HepG2 (cell line): Measurements from ENCODE around the gene DENND4A. TPM values are rescaled to one million over a fixed set of nuclear protein-coding genes. Genes with fewer than 3 reads are reported as not detected.
A peak's percentile ranks its signal among the peaks of the same experiment; 100 is the strongest.

ENCODE experiments used
- ONECUT2 ChIP-seq: sonication (generic); formaldehyde crosslinking; IDR thresholded peaks from 2 replicates; pipeline ENCODE4 v1.4.0; 2020; ENCODE audit warnings: missing genetic modification reagents
- polyA plus RNA-seq, 8 experiments: library from polyadenylated mRNA; depleted of rRNA in 3 of 8; stranded (reverse) in 7 of 8; unstranded in 1 of 8; fragments of >200 nt; fragmentation: Illumina TruSeq in 4 of 8; extraction: Trizol in 4 of 8; gene quantifications; 2 replicates each; pipeline versions ENCODE4 v1.2.1 to v1.2.3, GENCODE V29; 2011 to 2016; ENCODE audit warnings: low read depth in 4 of 8, missing spikeins in 1 of 8, mixed read lengths in 1 of 8; ENCODE audit not compliant: insufficient read depth in 1 of 8
- total RNA-seq, 5 experiments: library from RNA; depleted of rRNA; stranded (reverse); fragments of >200 nt; fragmentation: Illumina TruSeq; extraction: Trizol; gene quantifications; 2 replicates each; pipeline ENCODE4 v1.2.3, GENCODE V29; 2016; ENCODE audit warnings: low read depth in 1 of 5
- TF ChIP-seq, protein P1 (sequence below): sonication (generic); formaldehyde crosslinking; IDR thresholded peaks from 2 replicates; pipeline ENCODE4 v1.5.0; 2020; ENCODE audit warnings: mild to moderate bottlenecking, missing genetic modification reagents, borderline replicate concordance
- TF ChIP-seq, protein P2 (sequence below): sonication (generic); formaldehyde crosslinking; IDR thresholded peaks from 2 replicates; pipeline ENCODE4 v1.4.0; 2020; ENCODE audit warnings: missing genetic modification reagents, borderline replicate concordance
- TF ChIP-seq, protein P3 (sequence below): sonication (generic); formaldehyde crosslinking; IDR thresholded peaks from 2 replicates; pipeline ENCODE4; 2020; ENCODE audit warnings: missing genetic modification reagents, mild to moderate bottlenecking, borderline replicate concordance
- TF ChIP-seq, protein P4 (sequence below): sonication (generic); formaldehyde crosslinking; IDR thresholded peaks from 2 replicates; pipeline ENCODE4 v1.4.0; 2020; ENCODE audit warnings: mild to moderate bottlenecking, missing genetic modification reagents
- TF ChIP-seq, protein P5 (sequence below): sonication (generic); formaldehyde crosslinking; IDR thresholded peaks from 2 replicates; pipeline ENCODE4 v1.5.0; 2020; ENCODE audit warnings: missing genetic modification reagents
- TF ChIP-seq, protein P6 (sequence below): sonication (generic); formaldehyde crosslinking; IDR thresholded peaks from 2 replicates; pipeline ENCODE4 v1.9.0; 2021; ENCODE audit warnings: missing genetic modification reagents, mild to moderate bottlenecking, borderline replicate concordance

The DENND4A gene
- total and polyA plus RNA-seq, 2 of the 13 experiments (the other 11 are each of a cell fraction or from before 2014, with no cell fraction given), result 13.2 to 18.6 TPM

DNA sequence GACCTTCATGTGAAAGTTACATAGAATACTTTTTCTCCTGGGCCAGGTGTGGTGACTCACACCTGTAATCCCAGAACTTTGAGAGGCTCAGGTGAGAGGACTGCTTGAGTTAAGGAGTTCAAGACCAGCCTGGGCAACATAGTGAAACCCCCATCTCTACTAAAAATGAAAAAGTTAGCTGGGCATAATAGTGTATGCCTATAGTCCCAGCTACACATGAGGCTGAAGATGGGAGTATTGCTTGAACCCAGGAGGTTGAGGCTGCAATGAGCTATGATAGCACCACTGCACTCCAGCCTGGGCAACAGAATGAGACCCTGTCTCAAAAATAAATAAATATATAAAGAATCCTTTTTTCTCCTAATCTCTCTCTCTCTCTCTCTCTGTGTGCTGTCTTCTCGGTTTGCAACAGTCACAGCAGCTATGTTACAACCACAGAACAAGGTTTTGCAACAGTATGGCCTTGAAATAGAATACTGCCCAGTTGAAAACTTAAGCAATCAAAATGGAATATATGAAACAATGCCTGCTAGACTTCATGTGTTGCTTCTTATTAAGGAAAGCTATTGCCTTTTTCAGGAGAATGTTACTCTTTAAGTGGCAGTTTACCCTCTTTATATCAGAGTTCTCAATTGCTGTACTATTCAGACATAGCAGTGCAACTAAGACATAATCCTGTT lies 12.3 kb upstream of the DENND4A start (continued):
- TF ChIP-seq, protein P1, sequence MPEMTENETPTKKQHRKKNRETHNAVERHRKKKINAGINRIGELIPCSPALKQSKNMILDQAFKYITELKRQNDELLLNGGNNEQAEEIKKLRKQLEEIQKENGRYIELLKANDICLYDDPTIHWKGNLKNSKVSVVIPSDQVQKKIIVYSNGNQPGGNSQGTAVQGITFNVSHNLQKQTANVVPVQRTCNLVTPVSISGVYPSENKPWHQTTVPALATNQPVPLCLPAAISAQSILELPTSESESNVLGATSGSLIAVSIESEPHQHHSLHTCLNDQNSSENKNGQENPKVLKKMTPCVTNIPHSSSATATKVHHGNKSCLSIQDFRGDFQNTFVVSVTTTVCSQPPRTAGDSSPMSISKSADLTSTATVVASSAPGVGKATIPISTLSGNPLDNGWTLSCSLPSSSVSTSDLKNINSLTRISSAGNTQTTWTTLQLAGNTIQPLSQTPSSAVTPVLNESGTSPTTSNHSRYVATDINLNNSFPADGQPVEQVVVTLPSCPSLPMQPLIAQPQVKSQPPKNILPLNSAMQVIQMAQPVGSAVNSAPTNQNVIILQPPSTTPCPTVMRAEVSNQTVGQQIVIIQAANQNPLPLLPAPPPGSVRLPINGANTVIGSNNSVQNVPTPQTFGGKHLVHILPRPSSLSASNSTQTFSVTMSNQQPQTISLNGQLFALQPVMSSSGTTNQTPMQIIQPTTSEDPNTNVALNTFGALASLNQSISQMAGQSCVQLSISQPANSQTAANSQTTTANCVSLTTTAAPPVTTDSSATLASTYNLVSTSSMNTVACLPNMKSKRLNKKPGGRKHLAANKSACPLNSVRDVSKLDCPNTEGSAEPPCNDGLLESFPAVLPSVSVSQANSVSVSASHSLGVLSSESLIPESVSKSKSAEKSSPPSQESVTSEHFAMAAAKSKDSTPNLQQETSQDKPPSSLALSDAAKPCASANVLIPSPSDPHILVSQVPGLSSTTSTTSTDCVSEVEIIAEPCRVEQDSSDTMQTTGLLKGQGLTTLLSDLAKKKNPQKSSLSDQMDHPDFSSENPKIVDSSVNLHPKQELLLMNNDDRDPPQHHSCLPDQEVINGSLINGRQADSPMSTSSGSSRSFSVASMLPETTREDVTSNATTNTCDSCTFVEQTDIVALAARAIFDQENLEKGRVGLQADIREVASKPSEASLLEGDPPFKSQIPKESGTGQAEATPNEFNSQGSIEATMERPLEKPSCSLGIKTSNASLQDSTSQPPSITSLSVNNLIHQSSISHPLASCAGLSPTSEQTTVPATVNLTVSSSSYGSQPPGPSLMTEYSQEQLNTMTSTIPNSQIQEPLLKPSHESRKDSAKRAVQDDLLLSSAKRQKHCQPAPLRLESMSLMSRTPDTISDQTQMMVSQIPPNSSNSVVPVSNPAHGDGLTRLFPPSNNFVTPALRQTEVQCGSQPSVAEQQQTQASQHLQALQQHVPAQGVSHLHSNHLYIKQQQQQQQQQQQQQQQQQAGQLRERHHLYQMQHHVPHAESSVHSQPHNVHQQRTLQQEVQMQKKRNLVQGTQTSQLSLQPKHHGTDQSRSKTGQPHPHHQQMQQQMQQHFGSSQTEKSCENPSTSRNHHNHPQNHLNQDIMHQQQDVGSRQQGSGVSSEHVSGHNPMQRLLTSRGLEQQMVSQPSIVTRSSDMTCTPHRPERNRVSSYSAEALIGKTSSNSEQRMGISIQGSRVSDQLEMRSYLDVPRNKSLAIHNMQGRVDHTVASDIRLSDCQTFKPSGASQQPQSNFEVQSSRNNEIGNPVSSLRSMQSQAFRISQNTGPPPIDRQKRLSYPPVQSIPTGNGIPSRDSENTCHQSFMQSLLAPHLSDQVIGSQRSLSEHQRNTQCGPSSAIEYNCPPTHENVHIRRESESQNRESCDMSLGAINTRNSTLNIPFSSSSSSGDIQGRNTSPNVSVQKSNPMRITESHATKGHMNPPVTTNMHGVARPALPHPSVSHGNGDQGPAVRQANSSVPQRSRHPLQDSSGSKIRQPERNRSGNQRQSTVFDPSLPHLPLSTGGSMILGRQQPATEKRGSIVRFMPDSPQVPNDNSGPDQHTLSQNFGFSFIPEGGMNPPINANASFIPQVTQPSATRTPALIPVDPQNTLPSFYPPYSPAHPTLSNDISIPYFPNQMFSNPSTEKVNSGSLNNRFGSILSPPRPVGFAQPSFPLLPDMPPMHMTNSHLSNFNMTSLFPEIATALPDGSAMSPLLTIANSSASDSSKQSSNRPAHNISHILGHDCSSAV (CRISPR knock-in tag), result no peak
- TF ChIP-seq, protein P2, sequence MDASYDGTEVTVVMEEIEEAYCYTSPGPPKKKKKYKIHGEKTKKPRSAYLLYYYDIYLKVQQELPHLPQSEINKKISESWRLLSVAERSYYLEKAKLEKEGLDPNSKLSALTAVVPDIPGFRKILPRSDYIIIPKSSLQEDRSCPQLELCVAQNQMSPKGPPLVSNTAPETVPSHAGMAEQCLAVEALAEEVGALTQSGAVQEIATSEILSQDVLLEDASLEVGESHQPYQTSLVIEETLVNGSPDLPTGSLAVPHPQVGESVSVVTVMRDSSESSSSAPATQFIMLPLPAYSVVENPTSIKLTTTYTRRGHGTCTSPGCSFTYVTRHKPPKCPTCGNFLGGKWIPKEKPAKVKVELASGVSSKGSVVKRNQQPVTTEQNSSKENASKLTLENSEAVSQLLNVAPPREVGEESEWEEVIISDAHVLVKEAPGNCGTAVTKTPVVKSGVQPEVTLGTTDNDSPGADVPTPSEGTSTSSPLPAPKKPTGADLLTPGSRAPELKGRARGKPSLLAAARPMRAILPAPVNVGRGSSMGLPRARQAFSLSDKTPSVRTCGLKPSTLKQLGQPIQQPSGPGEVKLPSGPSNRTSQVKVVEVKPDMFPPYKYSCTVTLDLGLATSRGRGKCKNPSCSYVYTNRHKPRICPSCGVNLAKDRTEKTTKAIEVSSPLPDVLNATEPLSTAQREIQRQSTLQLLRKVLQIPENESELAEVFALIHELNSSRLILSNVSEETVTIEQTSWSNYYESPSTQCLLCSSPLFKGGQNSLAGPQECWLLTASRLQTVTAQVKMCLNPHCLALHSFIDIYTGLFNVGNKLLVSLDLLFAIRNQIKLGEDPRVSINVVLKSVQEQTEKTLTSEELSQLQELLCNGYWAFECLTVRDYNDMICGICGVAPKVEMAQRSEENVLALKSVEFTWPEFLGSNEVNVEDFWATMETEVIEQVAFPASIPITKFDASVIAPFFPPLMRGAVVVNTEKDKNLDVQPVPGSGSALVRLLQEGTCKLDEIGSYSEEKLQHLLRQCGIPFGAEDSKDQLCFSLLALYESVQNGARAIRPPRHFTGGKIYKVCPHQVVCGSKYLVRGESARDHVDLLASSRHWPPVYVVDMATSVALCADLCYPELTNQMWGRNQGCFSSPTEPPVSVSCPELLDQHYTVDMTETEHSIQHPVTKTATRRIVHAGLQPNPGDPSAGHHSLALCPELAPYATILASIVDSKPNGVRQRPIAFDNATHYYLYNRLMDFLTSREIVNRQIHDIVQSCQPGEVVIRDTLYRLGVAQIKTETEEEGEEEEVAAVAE, result peak; percentile 46; the same call in 1 of the 2 replicates
- TF ChIP-seq, protein P3, sequence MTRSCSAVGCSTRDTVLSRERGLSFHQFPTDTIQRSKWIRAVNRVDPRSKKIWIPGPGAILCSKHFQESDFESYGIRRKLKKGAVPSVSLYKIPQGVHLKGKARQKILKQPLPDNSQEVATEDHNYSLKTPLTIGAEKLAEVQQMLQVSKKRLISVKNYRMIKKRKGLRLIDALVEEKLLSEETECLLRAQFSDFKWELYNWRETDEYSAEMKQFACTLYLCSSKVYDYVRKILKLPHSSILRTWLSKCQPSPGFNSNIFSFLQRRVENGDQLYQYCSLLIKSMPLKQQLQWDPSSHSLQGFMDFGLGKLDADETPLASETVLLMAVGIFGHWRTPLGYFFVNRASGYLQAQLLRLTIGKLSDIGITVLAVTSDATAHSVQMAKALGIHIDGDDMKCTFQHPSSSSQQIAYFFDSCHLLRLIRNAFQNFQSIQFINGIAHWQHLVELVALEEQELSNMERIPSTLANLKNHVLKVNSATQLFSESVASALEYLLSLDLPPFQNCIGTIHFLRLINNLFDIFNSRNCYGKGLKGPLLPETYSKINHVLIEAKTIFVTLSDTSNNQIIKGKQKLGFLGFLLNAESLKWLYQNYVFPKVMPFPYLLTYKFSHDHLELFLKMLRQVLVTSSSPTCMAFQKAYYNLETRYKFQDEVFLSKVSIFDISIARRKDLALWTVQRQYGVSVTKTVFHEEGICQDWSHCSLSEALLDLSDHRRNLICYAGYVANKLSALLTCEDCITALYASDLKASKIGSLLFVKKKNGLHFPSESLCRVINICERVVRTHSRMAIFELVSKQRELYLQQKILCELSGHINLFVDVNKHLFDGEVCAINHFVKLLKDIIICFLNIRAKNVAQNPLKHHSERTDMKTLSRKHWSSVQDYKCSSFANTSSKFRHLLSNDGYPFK (CRISPR knock-in tag), result no peak
- TF ChIP-seq, protein P4, sequence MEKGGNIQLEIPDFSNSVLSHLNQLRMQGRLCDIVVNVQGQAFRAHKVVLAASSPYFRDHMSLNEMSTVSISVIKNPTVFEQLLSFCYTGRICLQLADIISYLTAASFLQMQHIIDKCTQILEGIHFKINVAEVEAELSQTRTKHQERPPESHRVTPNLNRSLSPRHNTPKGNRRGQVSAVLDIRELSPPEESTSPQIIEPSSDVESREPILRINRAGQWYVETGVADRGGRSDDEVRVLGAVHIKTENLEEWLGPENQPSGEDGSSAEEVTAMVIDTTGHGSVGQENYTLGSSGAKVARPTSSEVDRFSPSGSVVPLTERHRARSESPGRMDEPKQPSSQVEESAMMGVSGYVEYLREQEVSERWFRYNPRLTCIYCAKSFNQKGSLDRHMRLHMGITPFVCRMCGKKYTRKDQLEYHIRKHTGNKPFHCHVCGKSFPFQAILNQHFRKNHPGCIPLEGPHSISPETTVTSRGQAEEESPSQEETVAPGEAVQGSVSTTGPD (CRISPR knock-in tag), result no peak
- TF ChIP-seq, protein P5, sequence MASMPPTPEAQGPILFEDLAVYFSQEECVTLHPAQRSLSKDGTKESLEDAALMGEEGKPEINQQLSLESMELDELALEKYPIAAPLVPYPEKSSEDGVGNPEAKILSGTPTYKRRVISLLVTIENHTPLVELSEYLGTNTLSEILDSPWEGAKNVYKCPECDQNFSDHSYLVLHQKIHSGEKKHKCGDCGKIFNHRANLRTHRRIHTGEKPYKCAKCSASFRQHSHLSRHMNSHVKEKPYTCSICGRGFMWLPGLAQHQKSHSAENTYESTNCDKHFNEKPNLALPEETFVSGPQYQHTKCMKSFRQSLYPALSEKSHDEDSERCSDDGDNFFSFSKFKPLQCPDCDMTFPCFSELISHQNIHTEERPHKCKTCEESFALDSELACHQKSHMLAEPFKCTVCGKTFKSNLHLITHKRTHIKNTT, result no peak
- no peak for TF ChIP-seq ONECUT2 (CRISPR knock-in tag)
- TF ChIP-seq, protein P6, sequence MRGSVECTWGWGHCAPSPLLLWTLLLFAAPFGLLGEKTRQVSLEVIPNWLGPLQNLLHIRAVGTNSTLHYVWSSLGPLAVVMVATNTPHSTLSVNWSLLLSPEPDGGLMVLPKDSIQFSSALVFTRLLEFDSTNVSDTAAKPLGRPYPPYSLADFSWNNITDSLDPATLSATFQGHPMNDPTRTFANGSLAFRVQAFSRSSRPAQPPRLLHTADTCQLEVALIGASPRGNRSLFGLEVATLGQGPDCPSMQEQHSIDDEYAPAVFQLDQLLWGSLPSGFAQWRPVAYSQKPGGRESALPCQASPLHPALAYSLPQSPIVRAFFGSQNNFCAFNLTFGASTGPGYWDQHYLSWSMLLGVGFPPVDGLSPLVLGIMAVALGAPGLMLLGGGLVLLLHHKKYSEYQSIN (CRISPR knock-in tag), result no peak
